GM12892 (cell line): ENCODE results near the gene LNPEP.

Experiments
- DNase-seq: peaks from one replicate; pipeline ENCODE4 v3.0.0; 2011; ENCODE audit not compliant: insufficient read length
- FAIRE-seq: peaks from 2 replicates; lab custom pipeline; 2011; peaks lifted over from hg19 to GRCh38; lab: Jason Lieb, UNC
- POLR2A ChIP-seq: IDR thresholded peaks from 2 replicates; pipeline ENCODE4 v1.6.1; 2011; ENCODE audit warnings: low read depth, low read length, control low read depth
- POLR2AphosphoS5 ChIP-seq: IDR thresholded peaks from 2 replicates; pipeline ENCODE4 v1.6.1; 2011; ENCODE audit warnings: low read depth, low read length, control low read depth
- TAF1 ChIP-seq: IDR thresholded peaks from 2 replicates; pipeline ENCODE4 v1.6.1; 2011; ENCODE audit warnings: low read depth, mild to moderate bottlenecking, control low read depth, low read length, borderline replicate concordance

The LNPEP gene

DNA sequence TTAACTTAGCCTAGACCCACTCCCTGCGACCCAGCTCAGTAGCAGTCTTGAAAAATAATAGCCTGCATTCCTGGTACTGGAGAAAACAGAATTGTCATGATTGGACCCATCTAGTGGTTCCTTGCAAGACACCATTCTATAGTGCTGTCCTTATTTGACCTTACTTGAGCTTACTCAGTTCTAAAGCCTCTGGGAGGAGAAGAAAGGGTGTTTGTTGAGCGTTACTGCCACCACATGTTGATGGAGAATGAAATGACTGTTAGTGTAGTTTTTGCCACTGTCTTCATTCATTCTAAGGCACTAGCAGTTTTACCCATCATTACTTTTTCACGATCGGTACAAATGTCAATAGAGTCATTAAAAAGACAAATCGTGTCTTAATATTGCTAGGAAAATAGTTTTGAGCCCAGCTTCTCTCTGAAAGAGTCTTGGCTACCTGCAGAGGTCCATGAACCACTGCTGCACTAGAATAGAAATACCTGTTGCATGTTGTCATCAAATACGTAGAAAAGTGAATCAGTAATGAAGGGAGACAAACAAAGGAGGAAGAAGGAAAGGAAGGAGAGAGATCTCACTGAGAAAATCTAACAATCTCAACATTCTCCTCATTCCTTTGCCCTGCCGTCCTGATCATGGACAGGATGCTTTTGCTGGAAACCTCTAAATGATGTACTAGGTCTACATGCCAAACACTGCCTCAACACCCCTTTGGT lies 110.5 kb downstream of the LNPEP start:
- TF ChIP-seq TAF1 (no peak), POLR2A (no peak), POLR2AphosphoS5 (no peak)
- FAIRE-seq (peak; percentile 17), DNase-seq (no peak)

- no peak for TF ChIP-seq POLR2A
- no peak for TF ChIP-seq TAF1
- no peak for TF ChIP-seq POLR2AphosphoS5
- DNase-seq (no peak), FAIRE-seq (no peak)
Measured at GRCh38 chr5:97047076-97047475, 111.2 kb downstream of the LNPEP start.

DNA sequence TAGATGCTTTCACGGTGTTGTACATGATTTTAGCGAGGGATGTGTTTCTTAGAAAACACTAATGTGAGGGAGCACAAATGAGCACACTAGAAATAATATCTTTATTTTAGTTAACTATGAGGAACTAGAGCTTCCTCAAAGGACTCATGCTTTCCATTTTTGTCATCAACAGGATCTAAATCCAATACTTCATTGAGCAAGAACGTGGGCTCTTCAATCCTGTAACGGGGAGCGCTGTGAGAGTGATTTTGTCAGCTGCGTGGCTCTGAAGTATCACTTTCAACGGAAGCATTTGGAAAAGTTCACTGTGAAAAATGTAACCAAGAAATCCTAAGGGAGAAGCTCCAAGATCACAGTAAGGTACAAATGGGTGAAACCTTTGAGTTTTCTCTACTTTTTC lies 113.3 kb downstream of the LNPEP start:
- FAIRE-seq (no peak), DNase-seq (no peak)
- TF ChIP-seq POLR2A (no peak), POLR2AphosphoS5 (no peak), TAF1 (no peak)

DNA sequence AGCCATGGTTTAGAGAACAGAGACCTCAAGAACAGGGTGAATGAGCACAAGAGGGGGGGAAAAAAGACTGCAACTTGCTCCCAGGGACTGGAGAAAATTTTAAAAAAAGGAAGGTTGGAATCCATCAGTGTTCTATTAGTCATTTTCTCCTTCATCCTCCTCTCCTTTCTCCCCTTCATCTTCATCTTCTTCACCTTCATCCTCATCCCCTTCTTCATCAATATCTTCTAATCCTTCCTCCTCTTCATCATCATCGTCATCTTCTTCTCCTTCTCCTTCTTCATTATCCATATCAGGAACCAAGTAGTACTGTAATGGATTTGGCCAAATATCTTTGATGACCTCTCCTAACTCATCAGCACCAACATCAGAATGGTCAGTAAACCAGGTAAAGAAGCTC lies 120.4 kb downstream of the LNPEP start:
- DNase-seq (no peak), FAIRE-seq (no peak)
- TF ChIP-seq TAF1 (no peak), POLR2AphosphoS5 (no peak), POLR2A (no peak)

DNA sequence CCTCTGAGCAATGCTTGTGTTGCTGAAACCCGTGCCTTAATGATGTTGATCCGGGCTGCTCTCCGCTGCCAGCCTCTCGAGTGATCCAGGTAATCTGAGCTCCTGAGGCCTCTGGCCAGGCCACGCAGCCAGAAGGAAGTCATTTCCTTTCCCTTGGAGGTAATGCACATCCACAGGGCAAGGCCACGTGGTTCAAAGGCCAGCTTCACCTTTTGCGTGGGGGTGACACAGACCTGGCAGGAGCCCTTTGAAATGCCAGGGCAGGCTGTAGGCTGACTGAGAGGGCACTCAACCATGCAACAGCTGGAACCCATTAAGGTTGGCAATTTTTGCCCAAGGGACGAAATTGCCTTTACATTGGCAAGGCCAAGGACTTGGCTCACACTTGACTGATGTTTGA lies 126.2 kb downstream of the LNPEP start:
- TF ChIP-seq POLR2A: no peak
- TF ChIP-seq POLR2AphosphoS5: no peak
- TF ChIP-seq TAF1: no peak
- FAIRE-seq (no peak), DNase-seq (no peak)

DNA sequence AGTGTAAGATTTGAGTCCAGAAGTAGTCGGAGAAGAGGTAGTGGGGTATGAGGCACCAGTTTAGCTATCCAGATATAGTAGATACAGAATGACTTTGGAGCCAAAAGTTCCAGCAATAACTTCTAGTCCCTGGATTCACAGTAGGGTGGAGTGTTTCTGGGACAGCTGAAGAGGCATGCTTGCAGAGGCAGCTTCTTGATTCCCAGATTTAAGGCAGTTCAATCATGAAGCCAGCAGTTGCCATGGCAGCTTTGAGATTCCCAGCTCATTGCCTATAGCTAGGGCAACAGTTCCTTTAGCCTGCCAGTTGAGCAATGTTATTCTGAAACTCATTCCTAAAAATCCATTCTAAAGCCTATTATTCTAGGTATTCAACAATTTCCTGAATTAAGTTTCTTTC lies 127.4 kb downstream of the LNPEP start:
- TF ChIP-seq TAF1: no peak
- no peak for TF ChIP-seq POLR2A
- TF ChIP-seq POLR2AphosphoS5: no peak
- FAIRE-seq (no peak), DNase-seq (no peak)

DNA sequence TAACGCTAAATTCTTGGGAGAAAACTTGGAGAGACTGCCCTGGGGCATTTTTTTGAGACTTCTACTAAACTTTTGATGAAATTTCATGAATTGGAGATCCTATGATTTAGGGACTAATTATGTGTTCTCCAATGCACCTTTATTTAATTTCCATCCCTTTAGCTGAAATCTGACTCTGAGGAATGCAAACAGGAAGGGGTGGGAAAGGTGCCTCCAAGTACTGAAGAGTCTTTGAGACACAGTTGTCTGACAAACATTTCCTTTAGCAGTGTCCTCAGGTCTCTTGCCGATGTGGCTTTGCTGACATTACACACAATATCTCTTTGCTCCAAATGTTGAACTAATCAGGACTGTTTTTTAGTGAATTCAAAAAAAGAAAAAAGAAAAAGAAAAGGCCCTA lies 129.6 kb downstream of the LNPEP start:
- no peak for FAIRE-seq
- TF ChIP-seq POLR2A: no peak
- no peak for TF ChIP-seq TAF1
- no peak for DNase-seq

GRCh38 chr5:97067296-97067850 lies 131.5 kb downstream of the LNPEP start:
- TF ChIP-seq POLR2AphosphoS5 (no peak), TAF1 (no peak), POLR2A (no peak)
- DNase-seq: no peak

DNA sequence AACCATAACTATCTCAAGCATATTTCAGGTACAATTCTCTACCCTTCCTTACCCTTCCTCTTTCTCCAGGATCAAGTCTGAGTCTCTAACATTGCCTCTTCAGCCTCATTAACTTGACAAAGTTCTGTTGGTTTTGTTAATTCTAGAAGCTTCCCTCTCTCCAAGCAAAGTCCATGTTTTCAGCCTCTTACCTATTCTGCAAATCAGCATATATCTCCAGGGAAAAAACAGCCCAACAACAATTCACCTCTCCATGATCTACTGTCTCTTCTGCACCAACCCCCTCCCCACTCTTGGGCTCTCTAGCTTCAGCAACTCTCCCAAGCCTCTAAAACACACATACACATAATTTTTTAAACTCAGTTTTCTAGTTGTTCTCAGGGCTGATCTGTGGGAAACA lies 134.4 kb downstream of the LNPEP start:
- TF ChIP-seq POLR2AphosphoS5: no peak
- TF ChIP-seq TAF1: no peak
- no peak for TF ChIP-seq POLR2A
- DNase-seq (no peak), FAIRE-seq (no peak)

More at GRCh38 chr5:97067296-97067850, 131.5 kb downstream of the LNPEP start:
- FAIRE-seq: no peak

GRCh38 chr5:97071101-97071500 lies 135.2 kb downstream of the LNPEP start:
- DNase-seq (no peak), FAIRE-seq (no peak)
- TF ChIP-seq POLR2A: no peak
- no peak for TF ChIP-seq POLR2AphosphoS5
- no peak for TF ChIP-seq TAF1

DNA sequence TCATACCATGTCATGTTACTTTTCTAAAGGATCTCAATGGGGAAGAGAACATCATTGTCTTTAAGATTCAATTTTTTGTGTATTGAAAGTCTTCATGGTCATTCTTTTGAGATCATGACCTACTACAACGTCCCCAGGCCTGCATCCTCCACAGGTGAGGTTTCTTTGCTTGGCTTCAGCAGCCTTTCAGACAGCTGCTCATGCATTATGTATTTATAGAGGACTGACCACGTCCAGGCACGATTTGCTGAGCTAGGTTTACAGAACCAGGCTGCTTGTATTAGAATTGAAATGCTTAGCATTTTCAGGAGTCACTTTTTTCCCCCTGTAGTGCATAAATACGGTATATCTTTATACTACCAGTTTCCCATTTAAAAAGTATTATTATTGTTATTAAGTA lies 136.1 kb downstream of the LNPEP start:
- no peak for DNase-seq
- FAIRE-seq: no peak
- TF ChIP-seq TAF1 (no peak), POLR2A (no peak), POLR2AphosphoS5 (no peak)

- FAIRE-seq: no peak
- no peak for DNase-seq
- TF ChIP-seq TAF1: no peak
- TF ChIP-seq POLR2AphosphoS5: no peak
- TF ChIP-seq POLR2A: no peak
Measured at GRCh38 chr5:97072696-97073095, 136.8 kb downstream of the LNPEP start.

DNA sequence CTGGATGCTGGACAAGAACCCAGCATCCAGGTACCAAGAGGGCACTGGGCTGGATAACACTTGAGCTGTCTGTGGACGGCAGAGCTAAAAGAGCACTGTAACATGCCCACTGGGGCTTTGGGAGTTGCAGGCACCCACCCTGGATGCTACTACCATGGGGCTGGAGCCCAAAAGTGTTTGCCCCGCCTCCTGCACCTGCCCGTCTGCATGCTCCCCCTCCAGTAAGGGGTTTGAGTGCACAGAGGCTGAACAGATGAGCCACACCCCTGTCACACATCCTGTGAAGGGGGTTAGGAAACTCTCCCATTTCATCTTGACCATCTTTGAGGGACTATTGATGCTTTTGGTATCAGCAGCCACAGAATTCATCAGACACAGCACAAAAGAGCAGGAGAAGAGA lies 137.5 kb downstream of the LNPEP start:
- DNase-seq: no peak
- no peak for TF ChIP-seq POLR2A
- TF ChIP-seq TAF1: no peak
- TF ChIP-seq POLR2AphosphoS5: no peak
- no peak for FAIRE-seq
